WTC11 (cell line): ENCODE data around the gene ANKRD24. TPM values are rescaled to one million over a fixed set of nuclear protein-coding genes. Genes with fewer than 3 reads are reported as not detected.

Experiments used
- ATAC-seq: fragments of 200-7000 bp; cut with Tn5 transposase; 2 replicates; pipeline ENCODE4 v1.10.0; 2021; ENCODE audit warnings: mild to moderate bottlenecking, moderate library complexity
- CTCF ChIA-PET: fragments of 300-600 bp; sonication (Branson Sonifier 250); formaldehyde crosslinking; loops from one replicate; lab custom pipeline; 2021; ENCODE audit warnings: antibody characterized with exemption; lab: Charles Lee
- POLR2A ChIA-PET: fragments of 350-600 bp; sonication (Branson Sonifier 250); formaldehyde crosslinking; loops from one replicate; lab custom pipeline; 2021; ENCODE audit warnings: antibody characterized with exemption; lab: Charles Lee
- DNase-seq: peaks from one replicate; pipeline ENCODE4 v3.0.0; 2021; ENCODE audit warnings: low spot score
- H3K27ac Mint-ChIP-seq: 2 replicates; pipeline ENCODE4 v1.8.0; 2021; ENCODE audit warnings: mixed read lengths
- H3K27me3 Mint-ChIP-seq: 2 replicates; pipeline ENCODE4 v1.8.0; 2021; ENCODE audit warnings: low read depth, mild to moderate bottlenecking, moderate library complexity, mixed read lengths
- H3K36me3 Mint-ChIP-seq: 2 replicates; pipeline ENCODE4 v1.8.0; 2021; ENCODE audit warnings: mixed read lengths
- H3K4me1 Mint-ChIP-seq: 2 replicates; pipeline ENCODE4 v1.8.0; 2022; ENCODE audit warnings: mixed read lengths
- H3K4me3 Mint-ChIP-seq: 2 replicates; pipeline ENCODE4 v1.8.0; 2021; ENCODE audit warnings: mild to moderate bottlenecking, moderate library complexity, mixed read lengths
- H3K9me3 Mint-ChIP-seq: 2 replicates; pipeline ENCODE4 v1.8.0; 2021; ENCODE audit warnings: mixed read lengths
- ATF1 ChIP-seq: sonication (generic); formaldehyde crosslinking; IDR thresholded peaks from 2 replicates; pipeline ENCODE4 v1.8.1; 2023; ENCODE audit warnings: mild to moderate bottlenecking, moderate library complexity, missing genetic modification reagents
- CDX4 ChIP-seq: fragments of 250-450 bp; sonication (Bioruptor Pico); IDR thresholded peaks from 2 replicates; pipeline ENCODE4 v1.9.0; 2021; ENCODE audit warnings: moderate library complexity, mild to moderate bottlenecking, inconsistent platforms, borderline replicate concordance
- CREB1 ChIP-seq: sonication (generic); formaldehyde crosslinking; IDR thresholded peaks from 2 replicates; pipeline ENCODE4 v1.8.0; 2023; ENCODE audit warnings: mild to moderate bottlenecking, missing genetic modification reagents
- E2F4 ChIP-seq: sonication (generic); formaldehyde crosslinking; IDR thresholded peaks from 2 replicates; pipeline ENCODE4 v1.8.1; 2022; ENCODE audit warnings: low read depth, mild to moderate bottlenecking, moderate library complexity, missing genetic modification reagents, borderline replicate concordance
- ELF4 ChIP-seq: sonication (generic); formaldehyde crosslinking; IDR thresholded peaks from 2 replicates; pipeline ENCODE4 v1.8.1; 2022; ENCODE audit warnings: low read depth, mild to moderate bottlenecking, moderate library complexity, missing genetic modification reagents
- ERG ChIP-seq: fragments of 250-450 bp; sonication (Bioruptor Pico); IDR thresholded peaks from 2 replicates; pipeline ENCODE4 v1.8.0; 2021; ENCODE audit warnings: mild to moderate bottlenecking
- FOXK1 ChIP-seq: sonication (generic); formaldehyde crosslinking; IDR thresholded peaks from 2 replicates; pipeline ENCODE4 v1.8.0; 2022; ENCODE audit warnings: mild to moderate bottlenecking, moderate library complexity, missing genetic modification reagents
- HMGXB4 ChIP-seq: sonication (generic); formaldehyde crosslinking; IDR thresholded peaks from 2 replicates; pipeline ENCODE4 v1.8.1; 2023; ENCODE audit warnings: mild to moderate bottlenecking, moderate library complexity, missing genetic modification reagents
- MAX ChIP-seq: sonication (generic); formaldehyde crosslinking; IDR thresholded peaks from 2 replicates; pipeline ENCODE4 v1.8.0; 2022; ENCODE audit warnings: mild to moderate bottlenecking, missing genetic modification reagents
- NFYB ChIP-seq: sonication (generic); formaldehyde crosslinking; conservative IDR thresholded peaks from 2 replicates; pipeline ENCODE4 v1.8.0; 2022; ENCODE audit warnings: low read depth, missing genetic modification reagents
- SOX15 ChIP-seq: fragments of 250-450 bp; sonication (Bioruptor Pico); IDR thresholded peaks from 2 replicates; pipeline ENCODE4 v1.9.0; 2021; ENCODE audit warnings: mild to moderate bottlenecking
- STAT6 ChIP-seq: sonication (generic); formaldehyde crosslinking; conservative IDR thresholded peaks from 2 replicates; pipeline ENCODE4 v1.8.1; 2023; ENCODE audit warnings: mild to moderate bottlenecking, low read depth, missing genetic modification reagents, moderate library complexity
- TEAD4 ChIP-seq: sonication (generic); formaldehyde crosslinking; IDR thresholded peaks from 2 replicates; pipeline ENCODE4 v1.8.0; 2022; ENCODE audit warnings: mild to moderate bottlenecking, missing genetic modification reagents
- USF1 ChIP-seq: sonication (generic); formaldehyde crosslinking; IDR thresholded peaks from 2 replicates; pipeline ENCODE4 v1.8.0; 2022; ENCODE audit warnings: mild to moderate bottlenecking, missing genetic modification reagents
- ZNF219 ChIP-seq: sonication (generic); formaldehyde crosslinking; IDR thresholded peaks from 2 replicates; pipeline ENCODE4 v1.8.0; 2023; ENCODE audit warnings: missing genetic modification reagents, mild to moderate bottlenecking, borderline replicate concordance
- total RNA-seq: library from RNA; stranded (reverse); gene quantifications from 3 replicates; pipeline ENCODE4 v1.2.3, GENCODE V29; 2021

Gene ANKRD24
- total RNA-seq, 1 experiment from 2014 or later, result 11.3 TPM

GRCh38 chr19:4172861-4173473 lies 9.5 kb upstream of the ANKRD24 start (continued):
- no peak; the same call in 1 of the 2 replicates for TF ChIP-seq E2F4 (CRISPR knock-in tag)
- TF ChIP-seq ERG (CRISPR knock-in tag), result no peak
- TF ChIP-seq ELF4 (CRISPR knock-in tag), result peak; percentile 82; the same call in 1 of the 2 replicates
- TF ChIP-seq CDX4 (CRISPR knock-in tag), result no peak
- no peak for TF ChIP-seq TEAD4 (CRISPR knock-in tag)
- peak; percentile 69 for TF ChIP-seq USF1 (CRISPR knock-in tag)
- TF ChIP-seq MAX (CRISPR knock-in tag), result peak; percentile 28; the same call in 1 of the 2 replicates
- TF ChIP-seq NFYB (CRISPR knock-in tag), result no peak
- TF ChIP-seq CREB1 (CRISPR knock-in tag), result peak; percentile 82; the same call in 1 of the 2 replicates
- no peak for TF ChIP-seq STAT6 (CRISPR knock-in tag)
- no peak for TF ChIP-seq SOX15
- TF ChIP-seq FOXK1 (CRISPR knock-in tag), result peak; percentile 73

- Mint-ChIP-seq H3K36me3 (no peaks in the 10 kb centered on the region), H3K27ac (no peak overlapping the region), H3K27me3 (peaks cover 18% of the 10 kb centered on the region), H3K9me3 (no peaks in the 10 kb centered on the region), H3K4me1 (no peaks in the 10 kb centered on the region)
- CTCF ChIA-PET, result interaction anchor here (0.6 to 1.3 kb wide), 4 partner anchors 13 to 1889 kb away, joined by 3 to 6 read pairs (median 3); no protein-coding TSS in a partner anchor
- no peak for DNase-seq
- ATAC-seq, result no peak
- TF ChIP-seq HMGXB4 (CRISPR knock-in tag), result no peak
- TF ChIP-seq ZNF219, result 0 out of 2 replicates have a peak, but pooled peaks have one; percentile 17
- TF ChIP-seq ATF1 (CRISPR knock-in tag), result 0 out of 2 replicates have a peak, but pooled peaks have one; percentile 10
- no peak for TF ChIP-seq ERG (CRISPR knock-in tag)
- TF ChIP-seq, all 79 proteins: peak for 2
- POLR2A ChIA-PET, result interaction anchor here (1.0 kb wide), 1 partner anchor 13 kb away, joined by 3 read pairs; no protein-coding TSS in a partner anchor
- no peak overlapping the region for H3K4me3 Mint-ChIP-seq
These were observed 8.8 kb upstream of the ANKRD24 start for GRCh38 chr19:4173479-4174212.
